HepG2 (cell line): ENCODE data around the gene COA1.

ENCODE experiments used
- CREM ChIP-seq, 2 experiments: sonication (generic) in 1 of 2; formaldehyde crosslinking in 1 of 2; IDR thresholded peaks; 2 replicates each; pipeline versions ENCODE4 v1.4.0 to v1.6.1; 2016 to 2020; ENCODE audit warnings: antibody characterized with exemption in 1 of 2, mild to moderate bottlenecking in 1 of 2, missing genetic modification reagents in 1 of 2
- FOSL1 ChIP-seq: sonication (generic); formaldehyde crosslinking; IDR thresholded peaks from 2 replicates; pipeline ENCODE4 v1.9.0; 2021; ENCODE audit warnings: missing genetic modification reagents, borderline replicate concordance
- HNRNPLL ChIP-seq: fragments of 200-400 bp; formaldehyde crosslinking; IDR thresholded peaks from 2 replicates; pipeline ENCODE4 v1.6.1; 2017; ENCODE audit warnings: mild to moderate bottlenecking, low read depth, low read length; ENCODE audit not compliant: poor library complexity, severe bottlenecking
- KLF9 ChIP-seq: IDR thresholded peaks from 2 replicates; pipeline ENCODE4 v1.6.1; 2016; ENCODE audit warnings: low read depth
- MNT ChIP-seq: fragments of 450-650 bp; IDR thresholded peaks from 2 replicates; pipeline ENCODE4 v1.6.1; 2016
- NR2F1 ChIP-seq, 2 experiments: fragments of 450-650 bp in 1 of 2; formaldehyde crosslinking in 1 of 2; IDR thresholded peaks; 2 replicates each; pipeline versions ENCODE4 v1.5.0 to v1.6.1; 2016 to 2020; ENCODE audit warnings: mild to moderate bottlenecking in 1 of 2, missing compliant biosample characterization in 1 of 2, missing genetic modification reagents in 1 of 2, moderate library complexity in 1 of 2
- SP1 ChIP-seq, 2 experiments: fragments of 450-650 bp in 1 of 2; sonication (generic) in 1 of 2; formaldehyde crosslinking in 1 of 2; IDR thresholded peaks; 2 replicates each; pipeline versions ENCODE4 v1.4.0 to v1.6.1; 2016 to 2020; ENCODE audit warnings: missing genetic modification reagents in 1 of 2
- SRSF1 ChIP-seq: fragments of 200-400 bp; formaldehyde crosslinking; optimal IDR thresholded peaks from 2 replicates; pipeline ENCODE3; 2017; ENCODE audit warnings: mild to moderate bottlenecking, low read depth, low read length, moderate library complexity
- TAF15 ChIP-seq: fragments of 200-400 bp; formaldehyde crosslinking; IDR thresholded peaks from one replicate; pipeline ENCODE4 v1.6.1; 2018; ENCODE audit warnings: mild to moderate bottlenecking, low read depth, low read length; ENCODE audit not compliant: poor library complexity, severe bottlenecking
- ZBTB3 ChIP-seq: sonication (generic); formaldehyde crosslinking; IDR thresholded peaks from 2 replicates; pipeline ENCODE4 v1.4.0; 2020; ENCODE audit warnings: low read depth, mild to moderate bottlenecking, moderate library complexity, missing genetic modification reagents, borderline replicate concordance
- ZBTB7A ChIP-seq: sonication (generic); formaldehyde crosslinking; IDR thresholded peaks from 2 replicates; pipeline ENCODE4 v1.8.0; 2022; ENCODE audit warnings: mild to moderate bottlenecking, missing genetic modification reagents
- ZNF430 ChIP-seq: sonication (generic); formaldehyde crosslinking; IDR thresholded peaks from 2 replicates; pipeline ENCODE4 v1.9.0; 2021; ENCODE audit warnings: mild to moderate bottlenecking, missing genetic modification reagents

- TF ChIP-seq TAF15 (no peak), NR2F1 (CRISPR knock-in tag; IDR thresholded peaks at IDR 0.05) (no peak), ZBTB3 (CRISPR knock-in tag) (no peak), MNT (no peak), SRSF1 (no peak), ZNF430 (no peak), CREM (IDR thresholded peaks at IDR 0.05) (no peak), CREM (CRISPR knock-in tag; IDR thresholded peaks at IDR 0.05) (no peak), KLF9 (no peak), FOSL1 (CRISPR knock-in tag) (no peak), HNRNPLL (no peak), SP1 (IDR thresholded peaks at IDR 0.05) (no peak), SP1 (CRISPR knock-in tag; IDR thresholded peaks at IDR 0.05) (no peak), ZBTB7A (CRISPR knock-in tag) (no peak)
These were observed 41.8 kb upstream of the COA1 start for GRCh38 chr7:43771128-43771527.
